ENCODE measurements around the gene C6orf47. TPM values are rescaled to one million over a fixed set of nuclear protein-coding genes. Genes with fewer than 3 reads are reported as not detected.

The C6orf47 gene
- total RNA-seq, 1 donor from 2014 or later = 28.8 TPM

DNA sequence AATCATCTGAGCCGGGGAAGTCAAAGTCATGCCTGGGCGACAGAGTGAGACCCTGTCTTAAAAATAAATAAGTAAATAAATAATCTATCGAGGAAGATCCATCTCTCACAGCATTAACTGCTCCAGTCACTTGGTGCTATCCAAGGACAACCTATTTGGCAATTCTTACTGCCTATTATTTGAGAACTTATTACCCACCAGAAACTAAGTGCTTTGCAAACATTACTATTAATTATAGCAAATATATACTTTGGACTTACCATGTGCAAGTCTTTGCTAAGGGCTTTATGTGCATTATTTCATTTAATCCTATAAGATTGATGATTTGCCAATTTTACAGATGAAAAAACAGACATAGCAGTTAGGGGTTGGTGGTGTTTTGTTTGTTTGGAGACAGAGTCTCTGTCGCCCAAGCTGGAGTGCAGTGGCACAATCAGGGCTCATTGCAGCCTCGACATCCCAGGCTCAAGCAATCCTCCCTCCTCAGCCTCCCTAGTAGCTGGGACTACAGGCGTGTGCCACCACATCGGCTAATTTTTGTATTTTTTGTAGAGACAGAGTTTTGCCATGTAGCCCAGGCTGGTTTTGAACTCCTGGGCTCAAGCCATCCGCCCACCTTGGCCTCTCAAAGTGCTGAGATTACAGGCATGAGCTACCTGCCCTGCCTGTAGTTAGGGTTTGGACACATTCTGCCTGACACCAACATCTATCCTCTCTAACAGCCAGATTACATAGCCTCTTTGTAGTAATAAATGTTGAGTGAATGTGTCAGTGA lies 5.8 kb downstream of the C6orf47 start:
- TF ChIP-seq, protein P1, sequence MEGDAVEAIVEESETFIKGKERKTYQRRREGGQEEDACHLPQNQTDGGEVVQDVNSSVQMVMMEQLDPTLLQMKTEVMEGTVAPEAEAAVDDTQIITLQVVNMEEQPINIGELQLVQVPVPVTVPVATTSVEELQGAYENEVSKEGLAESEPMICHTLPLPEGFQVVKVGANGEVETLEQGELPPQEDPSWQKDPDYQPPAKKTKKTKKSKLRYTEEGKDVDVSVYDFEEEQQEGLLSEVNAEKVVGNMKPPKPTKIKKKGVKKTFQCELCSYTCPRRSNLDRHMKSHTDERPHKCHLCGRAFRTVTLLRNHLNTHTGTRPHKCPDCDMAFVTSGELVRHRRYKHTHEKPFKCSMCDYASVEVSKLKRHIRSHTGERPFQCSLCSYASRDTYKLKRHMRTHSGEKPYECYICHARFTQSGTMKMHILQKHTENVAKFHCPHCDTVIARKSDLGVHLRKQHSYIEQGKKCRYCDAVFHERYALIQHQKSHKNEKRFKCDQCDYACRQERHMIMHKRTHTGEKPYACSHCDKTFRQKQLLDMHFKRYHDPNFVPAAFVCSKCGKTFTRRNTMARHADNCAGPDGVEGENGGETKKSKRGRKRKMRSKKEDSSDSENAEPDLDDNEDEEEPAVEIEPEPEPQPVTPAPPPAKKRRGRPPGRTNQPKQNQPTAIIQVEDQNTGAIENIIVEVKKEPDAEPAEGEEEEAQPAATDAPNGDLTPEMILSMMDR (IDR thresholded peaks at IDR 0.05; ENCODE audit: partially characterized antibody, unreplicated experiment) = no peak
- H3K27me3 Mint-ChIP-seq (ENCODE audit: unreplicated experiment) = peaks cover 23% of the 10 kb centered on the region
- peaks cover 20% of the 10 kb centered on the region for H3K4me1 Mint-ChIP-seq (ENCODE audit: low read depth, unreplicated experiment)

GRCh38 chr6:31652925-31653724 lies 7.5 kb downstream of the C6orf47 start:
- peak; percentile 78 for DNase-seq
- peak overlapping the region; percentile 99 for H3K27ac Mint-ChIP-seq (ENCODE audit: unreplicated experiment)
- peaks cover 20% of the 10 kb centered on the region for H3K27me3 Mint-ChIP-seq (ENCODE audit: unreplicated experiment)
- peaks cover 4% of the 10 kb centered on the region for H3K36me3 Mint-ChIP-seq (ENCODE audit: unreplicated experiment)
- TF ChIP-seq, protein P1 (IDR thresholded peaks at IDR 0.05; ENCODE audit: partially characterized antibody, unreplicated experiment) = no peak
- peaks cover 15% of the 10 kb centered on the region for H3K9me3 Mint-ChIP-seq (ENCODE audit: unreplicated experiment)
- H3K4me3 Mint-ChIP-seq (ENCODE audit: unreplicated experiment) = peak overlapping the region; percentile 93
- peaks cover 16% of the 10 kb centered on the region for H3K4me1 Mint-ChIP-seq (ENCODE audit: low read depth, unreplicated experiment)

More for the DNA sequence above, 5.8 kb downstream of the C6orf47 start:
- H3K27ac Mint-ChIP-seq (ENCODE audit: unreplicated experiment) = no peak overlapping the region
- no peak for DNase-seq
- H3K9me3 Mint-ChIP-seq (ENCODE audit: unreplicated experiment) = peaks cover 14% of the 10 kb centered on the region
- peaks cover 4% of the 10 kb centered on the region for H3K36me3 Mint-ChIP-seq (ENCODE audit: unreplicated experiment)
- H3K4me3 Mint-ChIP-seq (ENCODE audit: unreplicated experiment) = peak overlapping the region; percentile 38

DNA sequence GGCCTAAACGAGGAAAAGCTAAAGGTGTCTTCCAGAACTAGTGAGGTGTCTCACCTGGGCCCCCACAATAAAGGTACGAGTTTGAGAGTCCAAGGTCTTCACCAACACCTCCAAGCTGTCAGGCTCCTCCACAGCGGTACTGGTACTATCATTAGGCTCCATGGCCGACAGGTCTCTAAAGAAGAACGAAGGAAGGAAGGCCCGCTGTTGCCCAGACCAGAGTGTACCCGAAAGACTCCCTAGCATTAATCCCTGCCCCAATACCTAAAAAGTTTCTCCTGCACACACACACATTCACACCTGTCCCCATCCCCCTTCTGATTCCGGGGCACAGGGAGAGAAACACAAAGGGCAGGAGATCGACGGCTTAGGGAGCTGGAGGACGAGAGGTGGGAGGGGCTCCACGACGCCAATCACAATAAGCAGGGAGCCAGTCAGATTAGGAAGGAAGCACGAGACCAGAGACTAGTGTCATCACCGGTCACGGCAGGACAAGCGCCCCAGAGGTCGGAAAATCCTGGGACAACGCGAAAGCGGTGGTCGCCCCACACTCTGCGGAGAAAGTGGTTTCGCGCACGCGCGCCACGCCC lies 8.9 kb downstream of the C6orf47 start:
- peak overlapping the region; percentile 93 for H3K4me3 Mint-ChIP-seq (ENCODE audit: unreplicated experiment)
- H3K4me1 Mint-ChIP-seq (ENCODE audit: low read depth, unreplicated experiment) = peaks cover 15% of the 10 kb centered on the region
- peaks cover 15% of the 10 kb centered on the region for H3K9me3 Mint-ChIP-seq (ENCODE audit: unreplicated experiment)
- peaks cover 4% of the 10 kb centered on the region for H3K36me3 Mint-ChIP-seq (ENCODE audit: unreplicated experiment)
- peaks cover 17% of the 10 kb centered on the region for H3K27me3 Mint-ChIP-seq (ENCODE audit: unreplicated experiment)
- H3K27ac Mint-ChIP-seq (ENCODE audit: unreplicated experiment) = peak overlapping the region; percentile 99
- peak; percentile 80 for DNase-seq
- TF ChIP-seq, protein P1 (IDR thresholded peaks at IDR 0.05; ENCODE audit: partially characterized antibody, unreplicated experiment) = no peak

GRCh38 chr6:31645325-31645724 lies 15.3 kb downstream of the C6orf47 start:
- H3K27ac Mint-ChIP-seq (ENCODE audit: unreplicated experiment) = peak overlapping the region; percentile 34
- TF ChIP-seq, protein P1 (IDR thresholded peaks at IDR 0.05; ENCODE audit: partially characterized antibody, unreplicated experiment) = no peak
- no peak for DNase-seq
- H3K36me3 Mint-ChIP-seq (ENCODE audit: unreplicated experiment) = no peaks in the 10 kb centered on the region
- H3K9me3 Mint-ChIP-seq (ENCODE audit: unreplicated experiment) = peaks cover 8% of the 10 kb centered on the region
- peaks cover 3% of the 10 kb centered on the region for H3K27me3 Mint-ChIP-seq (ENCODE audit: unreplicated experiment)
- H3K4me3 Mint-ChIP-seq (ENCODE audit: unreplicated experiment) = no peak overlapping the region
- peaks cover 6% of the 10 kb centered on the region for H3K4me1 Mint-ChIP-seq (ENCODE audit: low read depth, unreplicated experiment)

Measured in glutamatergic neuron (in vitro differentiated cells).